ENCODE measurements around the gene S100A14. TPM values are rescaled to one million over a fixed set of nuclear protein-coding genes. Genes with fewer than 3 reads are reported as not detected.
A peak's percentile ranks its signal among the peaks of the same experiment; 100 is the strongest.

S100A14 gene
- total RNA-seq, 1 experiment from 2014 or later: 0.57 TPM

DNA sequence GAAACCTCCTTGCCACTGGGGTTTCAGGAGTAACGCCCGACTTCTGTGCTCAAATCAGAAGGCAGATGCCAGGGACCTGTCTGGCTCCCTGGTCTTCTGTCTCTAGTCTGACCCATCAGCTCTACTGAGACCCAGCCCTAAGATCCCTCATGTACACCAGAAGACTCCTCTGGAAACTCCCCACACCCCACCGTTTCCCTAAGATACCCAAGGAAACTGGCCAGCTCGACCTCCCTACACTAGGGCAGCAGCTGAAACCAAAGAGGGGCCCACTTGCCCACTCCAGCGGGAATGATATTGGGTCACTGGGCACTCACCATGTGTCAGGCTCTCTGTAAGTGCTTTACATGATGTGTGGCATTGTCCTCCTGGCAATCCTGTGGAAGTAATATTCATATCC is 2.7 kb downstream of the S100A14 start:
- ATAC-seq: no peak
- DNase-seq (ENCODE audit: low read depth, low spot score): no peak
- in situ Hi-C loops (cut with HindIII; ENCODE audit: low pct_unique_long_range_greater_than_20kb, low sequenced_read_pairs) (loop anchor here (25.0 kb wide), 1 partner anchor 251 kb away; the partner anchor contains the start of gene S100A9), intact Hi-C loops (cut with micrococcal nuclease; ENCODE audit: unreplicated experiment) (no loop called here)
- peak overlapping the region; percentile 87 for H3K27ac ChIP-seq (ENCODE audit: low read length)
- peaks cover 43% of the 10 kb centered on the region for H3K4me1 ChIP-seq (ENCODE audit: control insufficient read depth, insufficient read depth, low read length)
- H3K27me3 ChIP-seq (ENCODE audit: control insufficient read depth, insufficient read depth, low read length): no peaks in the 10 kb centered on the region
- no peak for TF ChIP-seq TCF7L2 (IDR thresholded peaks at IDR 0.05; ENCODE audit: low read depth, low read length)
- no peak for TF ChIP-seq SIN3A (IDR thresholded peaks at IDR 0.05; ENCODE audit: borderline replicate concordance, insufficient read depth, low read depth, low read length)
- TF ChIP-seq, protein P1, sequence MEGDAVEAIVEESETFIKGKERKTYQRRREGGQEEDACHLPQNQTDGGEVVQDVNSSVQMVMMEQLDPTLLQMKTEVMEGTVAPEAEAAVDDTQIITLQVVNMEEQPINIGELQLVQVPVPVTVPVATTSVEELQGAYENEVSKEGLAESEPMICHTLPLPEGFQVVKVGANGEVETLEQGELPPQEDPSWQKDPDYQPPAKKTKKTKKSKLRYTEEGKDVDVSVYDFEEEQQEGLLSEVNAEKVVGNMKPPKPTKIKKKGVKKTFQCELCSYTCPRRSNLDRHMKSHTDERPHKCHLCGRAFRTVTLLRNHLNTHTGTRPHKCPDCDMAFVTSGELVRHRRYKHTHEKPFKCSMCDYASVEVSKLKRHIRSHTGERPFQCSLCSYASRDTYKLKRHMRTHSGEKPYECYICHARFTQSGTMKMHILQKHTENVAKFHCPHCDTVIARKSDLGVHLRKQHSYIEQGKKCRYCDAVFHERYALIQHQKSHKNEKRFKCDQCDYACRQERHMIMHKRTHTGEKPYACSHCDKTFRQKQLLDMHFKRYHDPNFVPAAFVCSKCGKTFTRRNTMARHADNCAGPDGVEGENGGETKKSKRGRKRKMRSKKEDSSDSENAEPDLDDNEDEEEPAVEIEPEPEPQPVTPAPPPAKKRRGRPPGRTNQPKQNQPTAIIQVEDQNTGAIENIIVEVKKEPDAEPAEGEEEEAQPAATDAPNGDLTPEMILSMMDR (IDR thresholded peaks at IDR 0.05): no peak
- no peak for TF ChIP-seq POLR2AphosphoS5 (IDR thresholded peaks at IDR 0.05; ENCODE audit: low read depth, low read length)
- TF ChIP-seq, protein P2, sequence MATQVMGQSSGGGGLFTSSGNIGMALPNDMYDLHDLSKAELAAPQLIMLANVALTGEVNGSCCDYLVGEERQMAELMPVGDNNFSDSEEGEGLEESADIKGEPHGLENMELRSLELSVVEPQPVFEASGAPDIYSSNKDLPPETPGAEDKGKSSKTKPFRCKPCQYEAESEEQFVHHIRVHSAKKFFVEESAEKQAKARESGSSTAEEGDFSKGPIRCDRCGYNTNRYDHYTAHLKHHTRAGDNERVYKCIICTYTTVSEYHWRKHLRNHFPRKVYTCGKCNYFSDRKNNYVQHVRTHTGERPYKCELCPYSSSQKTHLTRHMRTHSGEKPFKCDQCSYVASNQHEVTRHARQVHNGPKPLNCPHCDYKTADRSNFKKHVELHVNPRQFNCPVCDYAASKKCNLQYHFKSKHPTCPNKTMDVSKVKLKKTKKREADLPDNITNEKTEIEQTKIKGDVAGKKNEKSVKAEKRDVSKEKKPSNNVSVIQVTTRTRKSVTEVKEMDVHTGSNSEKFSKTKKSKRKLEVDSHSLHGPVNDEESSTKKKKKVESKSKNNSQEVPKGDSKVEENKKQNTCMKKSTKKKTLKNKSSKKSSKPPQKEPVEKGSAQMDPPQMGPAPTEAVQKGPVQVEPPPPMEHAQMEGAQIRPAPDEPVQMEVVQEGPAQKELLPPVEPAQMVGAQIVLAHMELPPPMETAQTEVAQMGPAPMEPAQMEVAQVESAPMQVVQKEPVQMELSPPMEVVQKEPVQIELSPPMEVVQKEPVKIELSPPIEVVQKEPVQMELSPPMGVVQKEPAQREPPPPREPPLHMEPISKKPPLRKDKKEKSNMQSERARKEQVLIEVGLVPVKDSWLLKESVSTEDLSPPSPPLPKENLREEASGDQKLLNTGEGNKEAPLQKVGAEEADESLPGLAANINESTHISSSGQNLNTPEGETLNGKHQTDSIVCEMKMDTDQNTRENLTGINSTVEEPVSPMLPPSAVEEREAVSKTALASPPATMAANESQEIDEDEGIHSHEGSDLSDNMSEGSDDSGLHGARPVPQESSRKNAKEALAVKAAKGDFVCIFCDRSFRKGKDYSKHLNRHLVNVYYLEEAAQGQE (IDR thresholded peaks at IDR 0.05; ENCODE audit: insufficient read depth in 1 of 2, low read depth in 2 of 2, low read length in 1 of 2): no peak
- H3K4me3 ChIP-seq (ENCODE audit: low read depth in 2 of 2, low read length in 2 of 2): peak overlapping the region; percentile 52 to 85
- ChIA-PET CTCF (interaction anchor here (0.5 to 1.8 kb wide), 3 partner anchors 10 to 41 kb away, joined by 4 to 10 read pairs (median 4); no protein-coding TSS in a partner anchor), POLR2A (interaction anchor here (0.6 to 1.6 kb wide), 2 partner anchors 10 to 20 kb away, joined by 5 to 14 read pairs; partner anchors contain the start of gene CHTOP)
- H3K36me3 ChIP-seq (ENCODE audit: control insufficient read depth, insufficient read depth, low read length): no peaks in the 10 kb centered on the region
- BruUV-seq (replicated peaks): no TSS peak
- H3K9me3 ChIP-seq (ENCODE audit: control insufficient read depth, insufficient read depth, low read depth, low read length): no peaks in the 10 kb centered on the region

DNA sequence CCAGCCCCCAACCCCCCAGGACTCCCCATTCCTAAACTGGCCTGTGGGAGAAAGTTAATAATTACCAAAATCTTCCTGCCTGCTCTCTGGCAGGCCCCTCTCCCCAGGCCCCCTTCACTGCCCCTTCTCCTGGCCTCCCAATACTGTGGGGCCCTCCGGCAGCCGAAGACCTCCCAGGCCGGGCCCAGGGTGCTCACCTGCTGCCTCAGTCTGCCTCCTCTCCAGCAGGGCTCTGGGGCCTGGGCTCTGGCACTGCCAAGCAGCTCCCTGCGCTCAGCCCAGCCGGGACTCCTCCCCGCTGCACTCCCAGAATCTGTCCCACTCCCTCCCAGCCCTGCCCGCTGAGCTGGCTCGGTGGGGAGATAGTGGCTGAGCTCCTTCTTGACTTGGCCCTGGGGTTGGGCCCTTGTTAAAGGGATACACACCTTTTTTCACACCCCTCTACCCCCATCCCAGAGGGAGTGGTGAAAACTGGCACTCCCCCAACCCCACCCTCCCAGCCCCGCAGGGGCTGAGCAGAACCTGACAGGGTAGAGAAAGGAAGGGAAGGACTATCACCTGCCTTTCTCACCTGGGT is 3.3 kb downstream of the S100A14 start, which contains the start of gene S100A16:
S100A16 (minus strand) TSS at position 383 of the 577 bp plus-strand sequence. CDS start 4,986 bp downstream, outside the sequence.
- H3K9me3 ChIP-seq (ENCODE audit: control insufficient read depth, insufficient read depth, low read depth, low read length): no peaks in the 10 kb centered on the region
- in situ Hi-C loops (cut with HindIII; ENCODE audit: low pct_unique_long_range_greater_than_20kb, low sequenced_read_pairs): loop anchor here (25.0 kb wide), 1 partner anchor 251 kb away; the partner anchor contains the start of gene S100A9
- no peaks in the 10 kb centered on the region for H3K27me3 ChIP-seq (ENCODE audit: control insufficient read depth, insufficient read depth, low read length)
- POLR2A ChIA-PET: interaction anchor here (0.5 to 1.1 kb wide), 5 partner anchors 10 to 210 kb away, joined by 3 to 14 read pairs (median 4); partner anchors contain the start of gene S100A13
- no peaks in the 10 kb centered on the region for H3K36me3 ChIP-seq (ENCODE audit: control insufficient read depth, insufficient read depth, low read length)
- no TSS peak for BruUV-seq (replicated peaks)
- no peak for DNase-seq (ENCODE audit: low read depth, low spot score)
- CTCF ChIA-PET: interaction anchor here (0.5 to 1.8 kb wide), 3 partner anchors 22 to 69 kb away, joined by 3 to 10 read pairs (median 4); no protein-coding TSS in a partner anchor
- H3K27ac ChIP-seq (ENCODE audit: low read length): peak within 1 kb of the TSS; percentile 87
- intact Hi-C loops (cut with micrococcal nuclease; ENCODE audit: unreplicated experiment): no loop called here
- TF ChIP-seq POLR2AphosphoS5 (IDR thresholded peaks at IDR 0.05; ENCODE audit: low read depth, low read length) (no peak), TCF7L2 (IDR thresholded peaks at IDR 0.05; ENCODE audit: low read depth, low read length) (no peak), SIN3A (IDR thresholded peaks at IDR 0.05; ENCODE audit: borderline replicate concordance, insufficient read depth, low read depth, low read length) (no peak)
- TF ChIP-seq, protein P2 (IDR thresholded peaks at IDR 0.05; ENCODE audit: insufficient read depth in 1 of 2, low read depth in 2 of 2, low read length in 1 of 2): no peak
- TF ChIP-seq, protein P1 (IDR thresholded peaks at IDR 0.05): no peak
- H3K4me3 ChIP-seq (ENCODE audit: low read depth in 2 of 2, low read length in 2 of 2): peak within 1 kb of the TSS; percentile 52 to 85
- peak; percentile 71 for ATAC-seq
- peaks cover 47% of the 10 kb centered on the region for H3K4me1 ChIP-seq (ENCODE audit: control insufficient read depth, insufficient read depth, low read length)

All from Panc1 (cell line).